RKO (cell line): ENCODE measurements around the gene SAMD4A.

Experiments used
- DNase-seq: peaks from one replicate; pipeline ENCODE4 v3.0.0-alpha.2; 2016; ENCODE audit warnings: low spot score

SAMD4A gene

GRCh38 chr14:54836231-54836630 lies 269.3 kb downstream of the SAMD4A start:
- no peak for DNase-seq

- no peak for DNase-seq
Measured at GRCh38 chr14:54837508-54838149, 270.7 kb downstream of the SAMD4A start.

GRCh38 chr14:54838931-54839512 lies 272.1 kb downstream of the SAMD4A start:
- no peak for DNase-seq

GRCh38 chr14:54839701-54840119 lies 272.8 kb downstream of the SAMD4A start:
- DNase-seq: no peak

- no peak for DNase-seq
Measured at GRCh38 chr14:54840336-54840735, 273.4 kb downstream of the SAMD4A start.

- DNase-seq: no peak
Measured at GRCh38 chr14:54840798-54841197, 273.9 kb downstream of the SAMD4A start.
